Heart left ventricle (tissue), 16 donors: ENCODE measurements around the gene HOXB2. TPM values are rescaled to one million over a fixed set of nuclear protein-coding genes. Genes with fewer than 3 reads are reported as not detected.
A peak's percentile ranks its signal among the peaks of the same experiment; 100 is the strongest.
"Not testable (repeated sequence)": the region's sequence is repeated elsewhere in the genome, so short reads cannot be mapped to it uniquely, and the experiment has no call there.

Source experiments
- ATAC-seq, 4 donors: fragments of 200-7000 bp; cut with Tn5 transposase; one replicate each; pipeline ENCODE4 v1.9.1; 2020 to 2022; ENCODE audit warnings: moderate library complexity in 4 of 4, mild to moderate bottlenecking in 3 of 4, moderate number of reproducible peaks in 1 of 4
- DNase-seq, 5 donors: peaks; one replicate each; pipeline ENCODE4 v3.0.0-alpha.2; 2020
- H3K27ac ChIP-seq, 12 donors: fragments of 200-600 bp; sonication (generic) in 4 of 12; one replicate each; pipeline versions ENCODE4 v1.5.0 to v1.8.0; 2016 to 2022; ENCODE audit warnings: mild to moderate bottlenecking in 2 of 12
- H3K27me3 ChIP-seq, 9 donors: fragments of 200-600 bp; sonication (generic) in 2 of 9; one replicate each; pipeline versions ENCODE4 v1.5.1 to v1.8.0; 2016 to 2022; ENCODE audit warnings: mild to moderate bottlenecking in 3 of 9
- H3K36me3 ChIP-seq, 9 donors: fragments of 200-600 bp; sonication (generic) in 2 of 9; one replicate each; pipeline versions ENCODE4 v1.5.0 to v1.8.0; 2018 to 2022; ENCODE audit warnings: mild to moderate bottlenecking in 2 of 9
- H3K4me1 ChIP-seq, 12 donors: fragments of 200-600 bp; sonication (generic) in 4 of 12; one replicate each; pipeline versions ENCODE4 v1.5.0 to v1.8.0; 2016 to 2022; ENCODE audit warnings: mild to moderate bottlenecking in 3 of 12
- H3K4me3 ChIP-seq, 12 donors: fragments of 200-600 bp; sonication (generic) in 4 of 12; one replicate each; pipeline versions ENCODE4 v1.5.0 to v1.8.0; 2017 to 2022; ENCODE audit warnings: mild to moderate bottlenecking in 9 of 12, moderate library complexity in 4 of 12
- H3K9me3 ChIP-seq, 12 donors: fragments of 200-600 bp; sonication (generic) in 4 of 12; one replicate each; pipeline versions ENCODE4 v1.5.0 to v1.8.0; 2016 to 2022; ENCODE audit warnings: mild to moderate bottlenecking in 1 of 12
- CTCF ChIP-seq, 12 donors: fragments of 200-600 bp; sonication (generic) in 4 of 12; IDR thresholded peaks; one replicate each; pipeline versions ENCODE4 v1.5.0 to v1.8.0; 2018 to 2022; ENCODE audit warnings: antibody characterized with exemption in 12 of 12, mild to moderate bottlenecking in 5 of 12
- POLR2A ChIP-seq, 2 donors: fragments of 450-650 bp; IDR thresholded peaks; one replicate each; pipeline ENCODE4 v1.6.1; 2017; ENCODE audit warnings: antibody characterized with exemption in 2 of 2, mild to moderate bottlenecking in 2 of 2, moderate library complexity in 2 of 2
- WGBS, 4 donors: extraction: QIAGEN DNeasy Blood & Tissue Kit in 2 of 4; methylation state at CpG; one replicate each; pipeline versions ENCODE4 v1.1.5 to v1.1.7; 2013 to 2018; 5-methylcytosine and 5-hydroxymethylcytosine counted together
- intact Hi-C, 10 donors: fragments of 100-400 bp; cut with DNase I; formaldehyde crosslinking; loops; one replicate each; pipeline versions ENCODE4 v1.11.1 to v1.14.2; 2022
- polyA plus RNA-seq, 2 donors: library from polyadenylated mRNA; stranded (reverse); fragments of 200-250 nt; gene quantifications; one replicate each; pipeline ENCODE4 v1.2.3, GENCODE V29; 2013
- total RNA-seq, 9 donors: library from RNA; depleted of rRNA in 2 of 9; stranded (reverse); fragments of >200 nt in 2 of 9; fragmentation: NEBNext Ultra II Directional in 3 of 9; extraction: Animal tissue kit (Norgen Biotek cat#: 25700) in 3 of 9; gene quantifications; one replicate each; pipeline versions ENCODE4 v1.1.0 to v1.2.4, GENCODE V29; 2016 to 2023
- donor health status: ischemic (EF 13 %, LVEDD 7.1; RV severe dilation, severe dysfunction).
- donor health status: healthy with polysubstance abuse.
- donor health status: DM: no; HTN: yes; CAD: no.
- donor health status: DM: no; HTN: no; CAD: no.
- donor health status: ischemic (EF 25% LVEDD 6.9; RV normal size, moderate dysfunction).
- donor health status: ischemic (EF 25% LVEDD 5.7; RV mildly dilated, moderate dysfunction).
- donor health status: healthy.
- donor health status: DM: yes; HTN: yes; CAD: no.
- donor health status: ischemic (EF 35%, LVEDD 5.7; RV mildly dilated, moderate dysfunction).
- donor health status: nonischemic (EF 11% LVEDD 7.7; RV severe dilation, severe dysfunction).
- donor health status: DM: yes; HTN: yes; CAD: no.
- donor health status: PGD.
- donor health status: ischemic (EF 29% LVEDD 5.4; RV normal size, mild dysfunction).
- donor health status: nonischemic (EF 23%, LVEDD 6.1; RV moderate dilation, normal function).

The HOXB2 gene
- total and polyA plus RNA-seq, 11 donors: 0.81 to 6.9 (median 3.0) TPM

DNA sequence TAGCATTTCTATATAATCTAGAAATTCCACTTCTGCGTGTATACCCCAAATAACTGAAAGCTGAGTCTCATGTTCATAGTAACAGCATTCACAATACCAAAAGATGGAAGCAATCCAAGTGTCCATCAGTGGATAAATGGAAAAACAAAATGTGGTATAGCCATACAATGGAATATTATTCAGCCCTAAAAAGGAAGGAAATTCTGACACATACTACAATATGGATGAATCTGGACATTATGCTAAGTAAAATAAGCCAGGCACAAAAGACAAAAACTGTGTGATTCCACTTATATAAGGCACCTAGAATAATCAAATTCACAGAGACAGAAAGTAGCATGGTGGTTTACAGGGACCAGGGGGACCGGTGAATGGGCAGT is 34.5 kb downstream of the HOXB2 start:
- intact Hi-C loops: no loop called here
- Histone ChIP-seq H3K9me3 (no peaks in the 10 kb centered on the region), H3K4me1 (peaks cover 0 to 3% (median 0%) of the 10 kb centered on the region in 12 donors), H3K4me3 (no peak overlapping the region), H3K36me3 (no peaks in the 10 kb centered on the region), H3K27ac (no peak overlapping the region), H3K27me3 (peaks cover 0 to 79% (median 38%) of the 10 kb centered on the region in 9 donors)
- DNase-seq: no peak
- 90 to 96% (median 93%) methylated on average over 2 of the region's 2 CpGs for WGBS, 4 donors
- no peak for TF ChIP-seq POLR2A (IDR thresholded peaks at IDR 0.05)
- TF ChIP-seq CTCF (IDR thresholded peaks at IDR 0.05): no peak
- no peak for ATAC-seq

GRCh38 chr17:48509708-48510107 is 35.2 kb downstream of the HOXB2 start:
- intact Hi-C loops, H3K27ac ChIP-seq, H3K36me3 ChIP-seq, H3K9me3 ChIP-seq, ATAC-seq, H3K4me3 ChIP-seq, DNase-seq, H3K4me1 ChIP-seq: not testable (repeated sequence)
- 89 to 95% (median 95%) methylated on average over 7 of the region's 7 CpGs for WGBS, 4 donors
- H3K27me3 ChIP-seq: peaks cover 0 to 78% (median 36%) of the 10 kb centered on the region in 9 donors

GRCh38 chr17:48506246-48506645 is 38.7 kb downstream of the HOXB2 start:
- no peak overlapping the region for H3K27ac ChIP-seq
- H3K36me3 ChIP-seq: no peaks in the 10 kb centered on the region
- ATAC-seq: no peak
- H3K4me1 ChIP-seq: no peaks in the 10 kb centered on the region
- H3K27me3 ChIP-seq: peaks cover 0 to 80% (median 34%) of the 10 kb centered on the region in 9 donors
- no peak for DNase-seq
- intact Hi-C loops: no loop called here
- 66 to 80% (median 74%) methylated on average over 5 of the region's 5 CpGs for WGBS, 4 donors
- TF ChIP-seq POLR2A (IDR thresholded peaks at IDR 0.05) (no peak), CTCF (IDR thresholded peaks at IDR 0.05) (no peak)
- H3K4me3 ChIP-seq: no peak overlapping the region
- no peaks in the 10 kb centered on the region for H3K9me3 ChIP-seq

- H3K27me3 ChIP-seq: peaks cover 0 to 80% (median 38%) of the 10 kb centered on the region in 9 donors
- 37 to 50% (median 45%) methylated on average over 1 of the region's 1 CpG for WGBS, 4 donors
- intact Hi-C loops: no loop called here
Observed at GRCh38 chr17:48505788-48506187, 39.1 kb downstream of the HOXB2 start.

More at GRCh38 chr17:48505788-48506187, 39.1 kb downstream of the HOXB2 start:
- no peaks in the 10 kb centered on the region for H3K36me3 ChIP-seq
- DNase-seq (no peak), ATAC-seq (peak in 2 of 4 donors; percentile 45 to 53)
- H3K4me3 ChIP-seq: no peak overlapping the region
- no peak overlapping the region for H3K27ac ChIP-seq
- TF ChIP-seq CTCF (IDR thresholded peaks at IDR 0.05): no peak
- no peaks in the 10 kb centered on the region for H3K4me1 ChIP-seq
- H3K9me3 ChIP-seq: no peaks in the 10 kb centered on the region
